NCI-H2081 (cell line): ENCODE results near the gene C2orf74.

Experiments used
- DNase-seq, 2 experiments: peaks; one replicate each; lab custom pipeline; 2025; lab: John Stamatoyannopoulos, UW

The C2orf74 gene

DNA sequence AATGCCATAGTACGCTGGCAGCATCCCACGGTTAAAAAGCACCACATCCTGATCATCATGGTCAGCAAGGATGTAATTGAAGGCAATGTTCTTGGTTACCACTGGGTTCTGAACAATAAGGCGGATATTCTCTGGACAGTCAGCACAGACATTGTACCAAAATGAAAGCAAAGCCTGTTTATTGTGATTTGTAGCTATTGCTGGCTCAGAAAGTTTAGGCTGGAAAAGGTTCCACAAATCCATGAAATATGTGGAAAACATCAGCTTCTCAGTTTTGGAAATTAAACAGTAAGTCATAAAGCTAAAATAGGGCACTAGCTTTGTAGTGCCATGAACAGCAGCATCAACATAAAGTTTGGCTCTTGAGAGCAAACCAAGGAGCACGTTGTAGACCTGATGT is 52.2 kb downstream of the C2orf74 start:
- no peak for DNase-seq
